ENCODE measurements around the gene CACNA2D1.
"Not testable (repeated sequence)": the region's sequence is repeated elsewhere in the genome, so short reads cannot be mapped to it uniquely, and the experiment has no call there.

The CACNA2D1 gene

GRCh38 chr7:82167558-82168314, 275.8 kb downstream of the CACNA2D1 start:
- DNase-seq (ENCODE audit: low spot score), result no peak

DNA sequence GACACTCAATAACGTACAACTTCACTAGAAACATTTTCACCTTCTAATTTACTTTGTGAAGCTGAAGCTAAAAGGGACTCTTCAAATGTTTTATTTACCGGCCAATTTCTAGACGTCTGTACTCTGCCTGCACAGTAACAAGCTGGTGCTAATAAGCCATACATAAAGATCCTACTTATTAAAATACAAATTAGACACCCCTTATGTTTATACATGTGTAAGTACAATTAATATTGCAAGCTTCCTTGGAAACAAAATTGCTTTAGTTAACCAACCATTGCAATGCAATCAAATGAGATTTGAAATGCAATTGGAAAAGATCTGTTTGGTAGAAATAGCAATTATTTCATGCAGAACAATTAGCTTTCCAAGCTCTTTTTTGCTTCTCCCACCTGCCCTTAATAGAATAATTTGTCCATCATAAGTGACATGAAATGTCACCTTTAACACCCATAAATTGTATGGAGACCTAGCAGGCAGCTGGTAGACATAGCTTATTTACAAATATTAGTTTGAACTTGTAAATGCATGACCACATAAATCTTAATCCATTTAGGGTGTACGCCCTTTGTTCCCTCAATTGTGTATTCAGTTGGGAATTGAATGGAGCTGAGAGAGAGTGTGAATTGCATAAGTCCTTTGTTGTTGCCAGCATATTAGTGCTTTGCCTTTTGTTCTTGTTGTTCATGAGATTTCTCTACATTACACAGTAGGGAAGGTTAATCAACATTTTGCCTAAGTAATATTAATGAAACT, 277.1 kb downstream of the CACNA2D1 start:
- peak; percentile 68 for DNase-seq (ENCODE audit: low spot score)

DNA sequence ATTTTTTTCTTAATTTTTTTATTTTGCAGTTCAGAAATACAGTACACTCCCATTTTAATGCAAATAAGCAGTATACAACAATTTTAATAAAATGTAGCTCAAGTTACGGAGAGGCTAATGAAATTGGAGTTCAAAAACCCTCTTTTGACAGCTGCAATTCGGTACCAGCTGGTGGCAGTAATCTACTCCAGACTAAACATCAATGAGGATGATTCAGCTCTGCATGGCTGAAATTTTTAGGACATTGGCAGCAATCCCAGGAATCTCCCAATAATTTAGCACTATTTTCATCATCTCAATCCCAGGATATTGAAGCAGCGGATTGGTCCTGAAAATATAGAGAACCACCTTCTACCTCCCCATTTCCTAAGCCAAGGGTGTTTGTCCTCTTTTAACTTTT, 278.8 kb downstream of the CACNA2D1 start:
- peak; percentile 75 for DNase-seq (ENCODE audit: low spot score)

DNA sequence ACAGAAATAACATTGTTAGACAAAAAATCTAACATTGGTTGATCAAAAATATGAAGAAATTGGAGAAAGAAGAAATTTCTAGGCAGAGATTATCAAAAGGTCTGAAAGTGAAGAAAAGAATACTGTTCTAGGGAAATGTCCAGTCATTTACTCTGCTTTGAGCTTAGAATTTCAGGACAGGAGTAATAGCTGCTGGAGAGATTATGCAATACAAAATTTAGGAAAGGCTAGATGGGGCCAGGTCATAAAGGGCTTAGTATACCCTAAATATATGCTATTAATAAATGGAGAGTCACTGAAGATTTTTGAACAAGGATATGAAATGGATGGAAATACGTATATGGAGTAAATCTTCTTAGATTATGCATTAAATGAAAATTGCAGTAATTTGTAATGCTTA, 279.2 kb downstream of the CACNA2D1 start:
- DNase-seq (ENCODE audit: low spot score), result no peak

GRCh38 chr7:82163586-82163985, 280.0 kb downstream of the CACNA2D1 start:
- DNase-seq (ENCODE audit: low spot score), result no peak

DNA sequence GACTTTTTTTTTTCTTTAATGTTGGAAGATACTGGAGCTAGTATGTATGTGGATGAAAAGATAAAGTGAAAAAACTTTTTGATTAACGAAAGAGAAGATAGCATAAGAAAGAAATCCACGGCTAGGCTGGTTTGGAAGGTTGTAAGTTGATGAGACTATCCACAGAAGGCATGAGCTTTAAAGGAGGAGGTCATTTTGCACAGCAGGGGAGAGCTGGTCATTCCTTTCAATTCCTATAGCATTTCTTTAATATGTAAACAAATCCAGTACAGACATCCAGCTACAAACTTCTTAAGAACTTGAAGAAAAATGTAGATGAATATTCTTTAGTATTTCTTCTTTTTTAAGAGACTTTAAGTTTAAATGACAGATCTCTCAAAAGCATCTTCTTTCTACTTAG, 281.3 kb downstream of the CACNA2D1 start:
- no peak for DNase-seq (ENCODE audit: low spot score)

DNA sequence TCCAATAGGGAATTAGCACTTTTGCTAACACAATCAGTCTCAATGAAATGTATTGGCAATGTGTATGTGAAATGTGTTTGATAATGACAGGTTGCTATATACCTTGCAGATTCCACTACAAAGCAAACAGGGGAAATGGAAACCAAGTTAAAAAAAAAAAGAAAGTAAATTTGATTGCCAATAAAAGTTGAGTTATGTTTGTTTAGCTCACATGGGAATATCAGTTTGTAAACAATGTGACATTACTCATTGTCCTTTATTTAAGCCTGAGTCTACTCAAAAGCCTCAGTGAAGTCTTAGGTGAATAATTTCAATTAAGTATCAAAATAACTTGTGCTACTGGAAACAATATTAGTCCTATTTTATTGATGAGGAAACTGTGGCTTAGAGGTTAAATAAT, 285.2 kb downstream of the CACNA2D1 start:
- no peak for DNase-seq (ENCODE audit: low spot score)

DNA sequence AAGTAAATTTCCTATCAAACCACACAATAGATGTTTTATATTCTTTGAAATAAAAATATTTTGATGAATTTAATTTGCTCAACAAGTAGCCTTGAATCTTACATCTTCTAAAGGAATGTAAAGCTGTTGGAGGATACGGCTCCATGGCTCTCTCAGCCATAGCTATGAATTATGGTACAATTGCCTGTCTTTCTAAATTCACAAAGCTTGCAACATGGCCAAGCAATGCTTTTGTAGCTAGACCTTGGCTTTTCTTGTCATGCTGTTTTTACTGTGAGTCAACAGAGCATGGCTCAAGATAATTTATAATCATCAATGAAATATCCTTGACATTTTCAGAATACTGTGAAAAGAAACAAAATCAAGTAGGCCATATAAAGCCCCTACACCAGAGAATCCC, 286.7 kb downstream of the CACNA2D1 start:
- DNase-seq (ENCODE audit: low spot score), result no peak

DNA sequence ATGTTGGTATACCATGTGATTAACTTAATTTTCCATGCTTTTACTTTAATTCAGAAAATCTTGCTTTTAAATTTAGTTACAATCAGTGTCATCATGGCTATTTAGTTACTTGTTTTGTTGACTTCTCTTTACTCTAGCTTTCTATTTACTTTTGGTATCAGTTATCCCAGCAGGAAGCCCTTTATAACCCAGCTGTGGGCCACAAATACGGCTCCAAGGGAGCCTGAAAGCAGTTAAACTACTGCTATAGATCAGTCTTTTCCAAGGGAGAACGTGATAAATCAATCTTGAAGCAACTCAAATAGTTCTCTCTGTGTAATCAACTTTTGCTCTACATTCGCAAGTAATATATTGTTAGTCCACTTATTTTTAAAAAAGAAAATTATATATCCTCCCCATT, 287.4 kb downstream of the CACNA2D1 start:
- no peak for DNase-seq (ENCODE audit: low spot score)

GRCh38 chr7:82154728-82155127, 288.8 kb downstream of the CACNA2D1 start:
- no peak for DNase-seq (ENCODE audit: low spot score)

DNA sequence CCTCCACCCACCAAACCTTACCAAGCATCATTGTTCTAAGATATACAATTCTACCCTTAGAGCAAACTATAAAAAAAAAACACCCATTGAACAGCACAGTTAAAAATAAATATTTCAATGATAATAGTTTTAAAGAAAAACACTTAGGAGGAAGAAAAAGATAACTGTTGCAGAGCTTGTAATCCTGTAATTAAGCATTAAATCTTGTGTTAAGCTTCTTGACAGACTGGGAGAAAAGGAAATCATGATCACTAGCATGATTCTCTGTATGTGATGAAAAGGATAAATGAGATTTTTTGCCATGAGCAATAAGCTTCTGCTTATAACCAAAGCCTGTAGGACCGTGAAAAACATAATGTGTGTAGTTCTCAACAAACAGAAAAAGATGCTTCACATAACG, 289.8 kb downstream of the CACNA2D1 start:
- no peak for DNase-seq (ENCODE audit: low spot score)

GRCh38 chr7:82152858-82153257, 290.7 kb downstream of the CACNA2D1 start:
- no peak for DNase-seq (ENCODE audit: low spot score)

DNA sequence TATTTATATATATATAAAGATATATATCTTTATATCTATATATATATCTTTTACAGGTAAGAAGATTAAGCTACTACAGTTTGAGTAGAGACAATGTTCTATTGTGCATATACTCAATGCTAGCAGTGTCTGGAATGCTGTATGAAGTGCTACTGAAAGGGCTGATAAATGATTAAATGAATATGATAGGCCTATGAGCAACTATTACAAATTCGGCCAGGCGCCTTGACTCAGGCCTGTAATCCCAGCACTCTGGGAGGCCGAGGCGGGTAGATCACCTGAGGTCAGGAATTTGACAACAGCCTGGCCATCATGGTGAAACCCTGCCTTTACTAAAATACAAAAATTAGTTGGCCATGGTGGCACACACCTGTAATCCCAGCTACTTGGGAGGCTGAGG, 297.1 kb downstream of the CACNA2D1 start:
- DNase-seq (ENCODE audit: low spot score), result no peak

GRCh38 chr7:82142263-82142864, 301.2 kb downstream of the CACNA2D1 start:
- no peak for DNase-seq (ENCODE audit: low spot score)

GRCh38 chr7:82141427-82141826, 302.1 kb downstream of the CACNA2D1 start:
- no peak for DNase-seq (ENCODE audit: low spot score)

DNA sequence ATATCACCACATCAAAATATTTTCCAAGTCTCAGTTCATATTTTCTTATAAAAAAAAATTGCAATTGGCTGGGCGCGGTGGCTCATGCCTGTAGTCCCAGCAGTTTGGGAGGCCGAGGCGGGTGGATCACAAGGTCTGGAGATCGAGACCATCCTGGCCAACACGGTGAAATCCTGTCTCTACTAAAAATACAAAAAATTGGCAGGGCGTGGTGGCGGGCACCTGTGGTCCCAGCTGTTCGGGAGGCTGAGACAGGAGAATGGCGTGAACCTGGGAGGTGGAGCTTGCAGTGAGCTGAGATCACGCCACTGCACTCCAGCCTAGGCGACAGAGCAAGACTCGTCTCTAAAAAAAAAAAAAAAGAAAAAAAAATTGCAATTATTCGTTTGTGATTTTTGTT, 303.0 kb downstream of the CACNA2D1 start:
- DNase-seq (ENCODE audit: low spot score), result not testable (repeated sequence)

- DNase-seq (ENCODE audit: low spot score), result no peak
These were observed 312.4 kb downstream of the CACNA2D1 start for GRCh38 chr7:82131215-82131614.

DNA sequence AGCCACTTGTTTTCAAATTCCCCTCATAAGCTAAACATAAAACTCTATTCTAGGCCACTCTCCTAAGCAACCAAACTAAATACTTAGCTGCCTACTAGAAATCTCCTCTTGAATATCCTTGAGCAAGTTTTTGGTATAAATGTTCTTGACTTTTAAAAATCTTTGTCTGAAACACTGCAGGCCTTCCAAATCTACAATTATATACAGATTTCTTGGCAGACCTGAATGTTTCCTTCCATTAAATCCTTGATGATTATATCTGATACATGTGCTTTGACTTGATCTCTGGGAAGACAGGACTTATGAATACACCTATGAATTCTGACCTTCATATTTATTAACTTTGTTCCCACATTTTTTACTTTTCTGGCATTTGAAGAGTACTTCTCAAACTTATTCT, 314.5 kb downstream of the CACNA2D1 start:
- no peak for DNase-seq (ENCODE audit: low spot score)

GRCh38 chr7:82128546-82128945, 315.0 kb downstream of the CACNA2D1 start:
- no peak for DNase-seq (ENCODE audit: low spot score)

- DNase-seq (ENCODE audit: low spot score), result no peak
These were observed 317.0 kb downstream of the CACNA2D1 start for GRCh38 chr7:82126576-82126975.

- DNase-seq (ENCODE audit: low spot score), result no peak
These were observed 319.1 kb downstream of the CACNA2D1 start for GRCh38 chr7:82124445-82124844.

- no peak for DNase-seq (ENCODE audit: low spot score)
These were observed 321.3 kb downstream of the CACNA2D1 start for GRCh38 chr7:82122275-82122674.

- DNase-seq (ENCODE audit: low spot score), result no peak
These were observed 329.3 kb downstream of the CACNA2D1 start for GRCh38 chr7:82114237-82114636.

Data from putamen (tissue), 1 donor.